ENCODE measurements around the gene ZBTB20.
A peak's percentile ranks its signal among the peaks of the same experiment; 100 is the strongest.

The ZBTB20 gene

DNA sequence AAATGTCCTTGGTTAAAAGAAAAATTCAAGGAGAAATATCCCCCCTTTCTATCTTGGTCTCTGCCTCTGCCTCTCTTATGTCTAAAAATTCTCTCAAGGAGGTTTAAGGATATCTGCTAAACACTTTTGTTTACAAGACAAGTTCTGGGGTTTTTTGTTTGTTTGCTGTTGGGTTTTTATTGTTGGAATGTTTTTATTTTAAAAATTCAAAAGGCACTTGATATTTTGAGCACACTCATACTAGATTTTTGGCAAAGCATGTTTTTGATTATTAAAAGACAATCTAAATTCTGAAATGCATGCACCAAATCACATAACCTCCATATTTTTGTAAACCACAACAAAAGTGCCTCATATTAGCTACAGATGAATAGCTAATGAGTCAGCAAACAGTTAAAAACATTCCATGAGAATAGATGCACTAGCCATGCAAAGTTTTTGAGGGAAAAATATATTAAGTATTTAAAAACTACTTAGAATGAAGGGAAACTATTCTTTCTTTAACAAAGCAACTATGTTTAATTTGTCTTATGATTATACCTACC, 84.6 kb downstream of the ZBTB20 start:
- H3K4me3 ChIP-seq (ENCODE audit: low read depth, low read length) = no peak overlapping the region
- DNase-seq (ENCODE audit: low read depth) = peak; percentile 23
- TF ChIP-seq, protein P1, sequence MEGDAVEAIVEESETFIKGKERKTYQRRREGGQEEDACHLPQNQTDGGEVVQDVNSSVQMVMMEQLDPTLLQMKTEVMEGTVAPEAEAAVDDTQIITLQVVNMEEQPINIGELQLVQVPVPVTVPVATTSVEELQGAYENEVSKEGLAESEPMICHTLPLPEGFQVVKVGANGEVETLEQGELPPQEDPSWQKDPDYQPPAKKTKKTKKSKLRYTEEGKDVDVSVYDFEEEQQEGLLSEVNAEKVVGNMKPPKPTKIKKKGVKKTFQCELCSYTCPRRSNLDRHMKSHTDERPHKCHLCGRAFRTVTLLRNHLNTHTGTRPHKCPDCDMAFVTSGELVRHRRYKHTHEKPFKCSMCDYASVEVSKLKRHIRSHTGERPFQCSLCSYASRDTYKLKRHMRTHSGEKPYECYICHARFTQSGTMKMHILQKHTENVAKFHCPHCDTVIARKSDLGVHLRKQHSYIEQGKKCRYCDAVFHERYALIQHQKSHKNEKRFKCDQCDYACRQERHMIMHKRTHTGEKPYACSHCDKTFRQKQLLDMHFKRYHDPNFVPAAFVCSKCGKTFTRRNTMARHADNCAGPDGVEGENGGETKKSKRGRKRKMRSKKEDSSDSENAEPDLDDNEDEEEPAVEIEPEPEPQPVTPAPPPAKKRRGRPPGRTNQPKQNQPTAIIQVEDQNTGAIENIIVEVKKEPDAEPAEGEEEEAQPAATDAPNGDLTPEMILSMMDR (conservative IDR thresholded peaks at IDR 0.05; ENCODE audit: low read depth, low read length) = no peak

DNA sequence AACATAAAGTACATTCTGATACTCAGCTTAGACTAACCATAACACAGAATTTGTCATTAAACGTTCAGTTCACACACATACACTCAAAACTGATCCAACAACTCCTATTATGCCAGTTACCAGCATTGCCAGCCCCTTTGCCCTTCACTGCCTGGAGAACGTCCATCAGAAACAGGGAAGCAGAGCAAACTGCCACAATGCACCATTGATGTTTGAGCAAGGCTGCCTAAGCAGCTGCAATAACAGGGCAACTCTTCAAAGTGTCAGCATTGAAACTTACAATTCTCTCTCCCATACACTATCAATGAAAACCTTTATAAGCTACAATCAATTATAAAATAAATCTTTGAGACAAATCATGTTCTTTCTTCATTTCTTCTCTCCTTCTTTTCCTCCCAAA, 85.1 kb downstream of the ZBTB20 start:
- no peak for DNase-seq (ENCODE audit: low read depth)
- H3K4me3 ChIP-seq (ENCODE audit: low read depth, low read length) = no peak overlapping the region
- TF ChIP-seq, protein P1 (conservative IDR thresholded peaks at IDR 0.05; ENCODE audit: low read depth, low read length) = no peak

DNA sequence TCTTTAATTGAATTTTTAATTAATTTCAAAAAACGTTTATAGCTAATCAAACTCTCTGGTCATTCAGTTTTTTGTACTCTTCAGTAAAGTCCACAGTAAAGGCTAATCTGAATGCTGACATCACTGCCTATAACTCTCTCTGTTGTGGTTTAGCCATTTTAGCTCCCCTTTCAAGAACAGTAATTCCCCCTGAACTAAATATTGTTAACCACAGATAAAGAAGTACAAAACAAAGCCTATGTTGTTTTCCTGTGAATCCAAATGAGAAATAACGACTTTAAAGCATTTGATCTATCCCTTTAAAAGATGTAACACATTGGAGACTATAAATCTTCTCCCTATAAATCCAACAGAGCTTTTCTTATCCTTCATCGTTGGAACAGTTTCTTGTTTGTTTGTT, 94.2 kb downstream of the ZBTB20 start:
- no peak overlapping the region for H3K4me3 ChIP-seq (ENCODE audit: low read depth, low read length)
- TF ChIP-seq, protein P1 (conservative IDR thresholded peaks at IDR 0.05; ENCODE audit: low read depth, low read length) = no peak
- DNase-seq (ENCODE audit: low read depth) = no peak

DNA sequence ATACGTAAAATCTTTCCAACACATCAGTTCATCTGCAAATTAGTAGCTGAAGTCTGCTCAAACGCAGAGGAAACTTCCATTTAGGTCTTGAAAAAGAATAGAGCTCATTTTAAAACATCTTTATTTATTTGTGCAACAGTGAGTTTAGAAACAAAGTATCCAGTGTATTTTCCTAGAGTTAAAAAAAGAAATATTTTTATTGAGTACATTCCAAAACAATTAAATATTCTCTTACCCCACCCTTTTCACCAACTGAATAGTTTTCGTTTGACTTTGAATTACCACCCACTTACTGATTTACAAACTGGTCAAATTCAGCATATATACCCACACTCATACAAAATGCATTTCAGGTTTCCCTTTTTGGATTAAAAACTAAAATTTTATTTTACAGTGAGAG, 104.7 kb downstream of the ZBTB20 start:
- no peak overlapping the region for H3K4me3 ChIP-seq (ENCODE audit: low read depth, low read length)
- TF ChIP-seq, protein P1 (conservative IDR thresholded peaks at IDR 0.05; ENCODE audit: low read depth, low read length) = no peak
- no peak for DNase-seq (ENCODE audit: low read depth)

DNA sequence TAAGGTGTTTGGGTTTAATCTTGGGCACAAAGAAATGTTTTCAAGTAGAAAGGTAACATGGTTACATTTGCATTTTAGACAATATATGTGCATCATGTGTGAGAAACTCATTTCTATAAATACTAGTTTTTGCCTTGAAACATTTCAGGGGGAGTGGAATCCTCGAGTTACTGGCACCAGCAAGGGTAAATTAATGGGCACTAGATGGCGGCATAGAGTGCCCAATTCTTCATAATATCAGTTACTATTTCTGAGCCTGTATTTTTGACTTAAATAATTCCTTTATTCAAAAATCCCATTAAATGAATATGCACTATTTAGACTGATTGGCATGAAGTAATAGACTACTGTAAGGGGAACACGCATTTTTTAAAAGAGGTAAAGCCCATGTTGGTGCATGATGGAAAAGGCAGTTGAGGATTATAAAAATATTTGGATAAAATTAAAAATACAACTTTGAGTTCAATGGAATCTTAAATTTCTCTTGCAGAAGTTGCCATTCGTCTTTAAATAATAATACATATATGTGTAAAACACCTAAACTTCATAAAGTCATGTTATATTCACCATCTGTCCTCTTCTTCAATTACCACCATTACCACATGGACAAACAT, 106.3 kb downstream of the ZBTB20 start:
- TF ChIP-seq, protein P1 (conservative IDR thresholded peaks at IDR 0.05; ENCODE audit: low read depth, low read length) = peak; percentile 78
- DNase-seq (ENCODE audit: low read depth) = peak; percentile 76
- H3K4me3 ChIP-seq (ENCODE audit: low read depth, low read length) = no peak overlapping the region

DNA sequence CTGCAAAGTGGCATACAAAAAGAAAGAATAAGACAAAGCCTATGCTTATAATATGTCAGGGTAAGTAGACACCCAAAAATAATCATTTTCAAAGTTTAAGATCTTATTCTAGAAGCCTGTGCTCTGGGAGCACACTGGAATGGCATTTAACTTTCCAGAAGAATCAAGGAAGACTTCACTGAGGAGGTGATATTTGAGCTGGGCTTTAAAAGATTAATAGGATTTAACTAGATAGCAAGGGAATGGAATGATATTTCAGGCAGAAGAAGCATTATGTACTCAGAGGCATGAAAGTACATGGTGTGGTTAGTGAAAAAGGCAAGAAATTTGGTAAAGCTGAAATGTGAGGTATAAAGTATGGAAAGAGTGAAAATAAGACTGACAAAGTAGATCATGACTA, 106.8 kb downstream of the ZBTB20 start:
- no peak overlapping the region for H3K4me3 ChIP-seq (ENCODE audit: low read depth, low read length)
- DNase-seq (ENCODE audit: low read depth) = no peak
- TF ChIP-seq, protein P1 (conservative IDR thresholded peaks at IDR 0.05; ENCODE audit: low read depth, low read length) = no peak

DNA sequence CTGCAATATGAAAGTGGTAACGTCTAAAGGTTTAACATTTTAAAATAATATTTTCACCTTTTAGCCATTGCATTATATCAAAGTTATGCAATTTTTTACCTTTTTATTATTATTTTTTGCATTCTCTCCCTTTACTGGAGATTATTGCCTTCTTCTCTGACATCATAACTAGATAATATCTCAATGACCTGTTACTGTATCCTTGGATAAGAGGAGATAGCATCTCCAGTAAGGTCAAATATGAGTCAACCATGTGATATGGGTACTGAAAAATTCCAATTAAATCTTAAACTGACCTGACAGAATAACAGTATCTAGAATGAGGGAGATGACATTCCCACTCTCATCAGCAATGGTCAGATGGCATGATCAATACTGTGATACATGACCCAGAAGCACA, 108.3 kb downstream of the ZBTB20 start:
- no peak overlapping the region for H3K4me3 ChIP-seq (ENCODE audit: low read depth, low read length)
- no peak for DNase-seq (ENCODE audit: low read depth)
- TF ChIP-seq, protein P1 (conservative IDR thresholded peaks at IDR 0.05; ENCODE audit: low read depth, low read length) = no peak
